G401.6 (cell line): Measurements from ENCODE around the gene HRAS.

Experiments
- FAIRE-seq: peaks from 2 replicates; lab custom pipeline; 2012; peaks lifted over from hg19 to GRCh38; lab: Jason Lieb, UNC

HRAS gene

DNA sequence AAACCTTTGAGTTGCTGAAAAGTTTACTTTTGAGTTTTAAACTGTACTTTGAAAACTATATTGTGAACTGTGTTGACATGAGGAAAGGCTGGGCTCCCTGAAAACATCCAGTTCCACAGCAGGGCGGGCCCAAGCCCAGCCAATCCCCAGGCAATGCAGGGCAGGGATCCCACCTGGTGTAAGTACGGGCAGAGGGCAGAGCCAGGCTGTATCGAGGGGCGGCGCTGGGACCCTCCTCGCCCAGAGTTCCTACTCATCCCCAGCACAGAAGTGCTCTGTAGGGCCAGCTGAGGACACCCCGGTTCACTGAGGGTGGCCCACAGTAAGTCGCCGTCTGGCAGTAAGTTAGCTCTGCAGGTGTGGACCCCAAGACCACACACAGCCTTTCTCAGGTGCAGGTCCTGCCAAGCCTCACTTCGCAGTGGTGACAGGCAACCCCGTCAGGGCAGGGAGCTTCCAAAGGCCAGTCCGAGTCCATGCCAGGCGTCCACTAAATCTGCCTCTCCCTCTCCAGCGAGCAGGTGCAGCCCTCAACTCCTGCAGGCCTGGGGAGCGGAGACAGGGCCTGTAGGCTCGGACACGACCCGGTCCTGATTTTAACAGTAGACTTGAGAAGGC is 31.7 kb upstream of the HRAS start:
- FAIRE-seq: no peak

DNA sequence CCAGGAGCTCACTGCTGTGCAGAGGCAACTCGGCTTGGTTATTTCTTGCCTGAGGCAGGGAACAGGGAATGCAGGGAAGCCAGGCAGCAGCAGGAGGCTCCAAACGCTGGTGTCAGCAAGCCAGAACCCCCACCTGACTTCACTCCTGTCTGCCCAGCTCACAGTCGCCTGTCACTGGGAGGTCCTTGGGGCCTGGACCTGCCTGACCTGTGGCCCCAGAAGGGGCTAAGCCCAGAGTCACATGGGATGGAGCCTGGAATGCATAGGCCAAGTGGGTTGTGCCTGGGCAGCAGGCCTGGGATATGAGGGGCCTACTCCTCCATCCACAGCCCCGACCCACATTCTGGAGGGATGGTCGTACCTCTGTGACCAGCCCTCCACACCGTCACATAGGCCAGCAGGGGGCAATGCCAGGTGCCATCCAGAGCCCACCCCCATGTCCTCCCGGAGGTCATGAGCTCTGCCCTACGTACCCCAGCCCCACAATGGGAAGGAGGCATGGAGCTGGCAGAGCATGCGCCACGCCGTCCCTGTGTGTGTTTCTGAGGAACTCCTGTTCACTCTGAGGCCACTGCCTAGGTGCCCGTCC is 30.6 kb upstream of the HRAS start:
- no peak for FAIRE-seq

DNA sequence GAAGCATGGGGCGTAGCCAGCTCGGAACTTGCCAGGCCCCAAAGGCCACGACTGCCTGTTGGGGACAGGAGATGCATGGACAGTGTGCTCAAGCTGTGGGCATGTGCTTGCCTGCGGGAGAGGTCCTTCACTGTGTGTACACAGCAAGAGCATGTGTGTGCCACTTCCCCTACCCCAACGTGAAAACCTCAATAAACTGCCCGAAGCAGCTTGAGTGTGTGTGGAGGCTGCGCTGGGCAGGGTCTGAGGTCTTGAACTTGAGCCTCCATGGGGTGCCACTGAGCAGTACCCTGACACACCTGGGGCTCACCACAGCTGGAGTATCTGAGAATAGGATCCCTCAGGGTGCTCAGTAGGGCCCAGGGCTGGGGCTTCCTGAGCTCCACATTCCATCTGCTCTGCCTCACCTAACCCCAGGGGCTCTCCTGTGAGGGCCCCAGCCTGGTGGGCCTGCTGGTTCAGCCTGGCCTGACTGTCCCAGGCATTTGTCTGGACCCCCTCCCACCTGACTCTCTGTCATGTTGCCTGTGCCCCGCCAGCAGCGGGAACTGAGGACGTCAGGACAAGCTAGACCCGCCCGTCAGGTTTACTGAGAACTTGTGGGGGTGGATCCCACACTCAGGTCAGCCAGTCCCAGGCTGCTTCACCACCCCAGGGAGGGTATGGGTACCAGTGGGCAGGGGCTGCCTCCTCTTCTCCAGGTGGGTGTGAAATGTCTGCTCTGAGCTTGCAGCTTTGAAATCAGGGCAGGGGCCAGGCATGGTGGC is 28.6 kb upstream of the HRAS start:
- FAIRE-seq: no peak

DNA sequence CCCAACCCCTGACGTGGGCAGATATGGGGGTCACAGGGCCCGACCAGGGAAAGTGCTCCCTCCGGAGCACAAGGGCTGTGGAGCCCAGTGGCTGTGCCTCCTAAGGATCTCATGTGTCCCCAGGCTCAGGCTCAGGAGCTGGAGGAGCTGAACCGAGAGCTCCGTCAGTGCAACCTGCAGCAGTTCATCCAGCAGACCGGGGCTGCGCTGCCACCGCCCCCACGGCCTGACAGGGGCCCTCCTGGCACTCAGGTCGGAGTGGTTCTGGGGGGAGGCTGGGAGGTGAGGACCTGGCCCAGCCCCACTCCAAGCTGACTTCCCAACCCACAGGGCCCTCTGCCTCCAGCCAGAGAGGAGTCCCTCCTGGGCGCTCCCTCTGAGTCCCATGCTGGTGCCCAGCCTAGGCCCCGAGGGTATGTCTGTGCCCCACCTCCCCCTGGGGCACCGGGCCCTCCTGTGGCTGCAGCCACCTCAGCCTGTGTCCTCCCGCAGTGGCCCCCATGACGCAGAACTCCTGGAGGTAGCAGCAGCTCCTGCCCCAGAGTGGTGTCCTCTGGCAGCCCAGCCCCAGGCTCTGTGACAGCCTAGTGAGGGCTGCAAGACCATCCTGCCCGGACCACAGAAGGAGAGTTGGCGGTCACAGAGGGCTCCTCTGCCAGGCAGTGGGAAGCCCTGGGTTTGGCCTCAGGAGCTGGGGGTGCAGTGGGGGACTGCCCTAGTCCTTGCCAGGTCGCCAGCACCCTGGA is 27.9 kb upstream of the HRAS start:
- FAIRE-seq: no peak

DNA sequence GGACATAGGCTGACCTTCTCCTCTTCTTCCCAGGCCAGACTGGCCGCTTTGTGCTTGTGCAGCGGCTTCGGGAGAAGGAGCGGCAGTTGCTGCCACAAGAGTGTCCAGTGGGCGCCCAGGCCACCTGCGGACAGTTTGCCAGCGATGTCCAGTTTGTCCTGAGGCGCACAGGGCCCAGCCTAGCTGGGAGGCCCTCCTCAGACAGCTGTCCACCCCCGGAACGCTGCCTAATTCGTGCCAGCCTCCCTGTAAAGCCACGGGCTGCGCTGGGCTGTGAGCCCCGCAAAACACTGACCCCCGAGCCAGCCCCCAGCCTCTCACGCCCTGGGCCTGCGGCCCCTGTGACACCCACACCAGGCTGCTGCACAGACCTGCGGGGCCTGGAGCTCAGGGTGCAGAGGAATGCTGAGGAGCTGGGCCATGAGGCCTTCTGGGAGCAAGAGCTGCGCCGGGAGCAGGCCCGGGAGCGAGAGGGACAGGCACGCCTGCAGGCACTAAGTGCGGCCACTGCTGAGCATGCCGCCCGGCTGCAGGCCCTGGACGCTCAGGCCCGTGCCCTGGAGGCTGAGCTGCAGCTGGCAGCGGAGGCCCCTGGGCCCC is 26.8 kb upstream of the HRAS start:
- no peak for FAIRE-seq

DNA sequence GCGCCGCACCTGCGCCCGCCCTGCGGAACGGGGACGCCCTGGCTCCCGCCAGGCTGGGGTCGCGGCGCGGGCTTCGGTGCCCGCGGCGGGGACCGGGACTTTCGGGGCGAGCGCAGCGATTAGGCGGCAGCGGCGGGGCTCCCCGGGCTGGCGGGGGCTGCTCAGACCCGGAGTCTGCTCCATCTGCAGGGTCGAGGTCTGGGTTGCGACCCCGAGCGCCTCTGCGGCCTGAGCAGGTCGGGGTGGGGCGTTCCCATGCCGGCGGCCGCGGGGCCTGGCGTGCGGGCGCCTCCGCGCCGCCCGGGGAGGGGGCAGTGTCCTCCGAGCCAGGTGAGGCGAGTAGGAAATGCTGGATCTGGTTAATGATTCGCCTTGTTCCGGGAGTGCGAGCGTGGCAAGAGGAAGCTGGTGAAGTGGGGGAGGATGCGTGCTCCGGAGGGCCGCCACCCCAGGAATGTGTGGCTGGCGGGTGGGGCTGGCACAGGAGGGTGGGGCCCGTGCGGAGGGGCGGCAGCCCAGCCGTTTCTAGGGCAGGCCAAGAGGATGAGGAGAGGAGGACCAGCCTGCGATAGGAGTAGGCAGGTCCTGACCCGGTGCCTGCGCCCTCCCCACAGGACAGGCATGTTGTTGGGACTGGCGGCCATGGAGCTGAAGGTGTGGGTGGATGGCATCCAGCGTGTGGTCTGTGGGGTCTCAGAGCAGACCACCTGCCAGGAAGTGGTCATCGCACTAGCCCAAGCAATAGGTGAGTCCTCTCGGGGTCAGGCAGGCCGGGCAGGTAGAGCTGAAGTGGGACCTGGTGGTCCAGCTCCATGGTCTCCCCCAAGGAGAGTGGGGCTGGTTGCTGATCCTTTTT is 26.0 kb upstream of the HRAS start:
- FAIRE-seq: no peak

DNA sequence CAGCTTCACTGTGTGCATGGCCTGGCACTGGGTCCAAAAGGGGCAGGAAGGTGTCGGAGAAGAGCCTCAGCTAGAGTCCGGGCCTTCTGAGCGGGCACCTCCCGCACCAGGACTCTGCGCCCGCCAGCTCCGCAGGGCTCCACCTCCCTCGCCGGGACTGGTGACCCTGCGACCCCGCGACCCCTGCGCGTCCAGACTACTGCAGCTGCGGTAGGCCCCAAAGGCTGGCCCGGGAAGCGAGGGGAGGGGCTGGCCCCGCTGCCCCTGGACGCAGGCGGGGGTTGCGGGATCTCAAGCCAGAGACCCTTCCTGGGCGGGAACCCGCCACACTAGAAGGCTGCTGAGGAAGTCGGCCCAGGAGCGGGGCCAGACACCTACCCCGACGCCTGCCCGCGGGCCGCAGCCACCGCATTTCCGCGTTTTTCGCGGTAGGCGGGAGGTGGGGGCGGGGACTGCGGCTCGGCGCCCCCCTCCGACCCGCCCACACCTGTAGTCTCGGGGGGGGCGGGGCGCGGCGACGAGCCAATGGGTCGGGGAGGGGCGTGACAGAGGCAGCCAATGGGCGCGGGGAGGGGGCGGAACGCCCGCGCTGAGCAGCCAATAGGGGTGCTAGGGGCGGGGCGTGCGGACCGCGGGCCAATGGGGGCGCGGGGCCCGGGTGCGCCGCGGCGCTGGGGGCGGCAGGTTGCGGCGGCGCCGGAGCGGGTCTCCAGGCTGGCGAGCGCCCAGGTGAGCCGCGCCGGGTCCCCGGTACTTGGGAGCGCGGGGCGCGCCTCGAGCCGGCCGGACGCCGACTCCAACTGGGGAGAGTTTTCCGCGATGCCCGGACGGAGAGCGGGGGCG is 25.1 kb upstream of the HRAS start, which contains the start of the genes LMNTD2 and RASSF7:
Gene LMNTD2, minus strand, starts transcription at position 434 of the 843 bp plus-strand sequence. Its CDS starts 22 bp downstream, at position 412.
Gene RASSF7, plus strand, starts transcription at position 666 of the 843 bp plus-strand sequence. CDS start 799 bp downstream, outside the sequence.
- no peak for FAIRE-seq

DNA sequence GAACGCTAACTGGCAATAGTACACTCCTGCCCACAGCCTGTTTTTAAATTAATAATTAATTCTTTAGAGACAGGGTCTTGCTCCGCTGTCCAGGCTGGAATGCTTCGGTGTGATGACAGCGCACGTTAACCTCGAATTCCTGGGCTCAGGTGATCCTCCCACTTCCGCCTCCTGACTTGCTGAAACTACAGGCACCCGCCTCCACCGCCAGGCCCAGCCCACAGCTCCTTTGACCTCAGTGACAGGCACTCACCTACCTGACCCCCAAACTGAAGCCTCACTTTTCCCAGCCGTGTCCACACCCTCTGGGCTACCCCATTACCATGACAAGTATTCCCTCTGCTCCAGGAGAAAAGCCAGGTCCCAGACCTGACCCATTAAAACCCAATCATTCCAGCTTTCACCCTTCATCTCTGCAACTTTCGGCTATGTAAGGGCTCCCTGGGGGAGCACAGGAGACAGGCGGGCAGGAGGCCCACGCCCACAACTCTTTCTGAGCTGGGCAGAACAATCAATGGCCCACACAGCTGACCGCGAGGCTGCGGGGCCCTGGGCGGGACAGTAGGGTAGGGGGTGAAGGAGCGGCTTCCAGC is 24.4 kb upstream of the HRAS start:
- no peak for FAIRE-seq

DNA sequence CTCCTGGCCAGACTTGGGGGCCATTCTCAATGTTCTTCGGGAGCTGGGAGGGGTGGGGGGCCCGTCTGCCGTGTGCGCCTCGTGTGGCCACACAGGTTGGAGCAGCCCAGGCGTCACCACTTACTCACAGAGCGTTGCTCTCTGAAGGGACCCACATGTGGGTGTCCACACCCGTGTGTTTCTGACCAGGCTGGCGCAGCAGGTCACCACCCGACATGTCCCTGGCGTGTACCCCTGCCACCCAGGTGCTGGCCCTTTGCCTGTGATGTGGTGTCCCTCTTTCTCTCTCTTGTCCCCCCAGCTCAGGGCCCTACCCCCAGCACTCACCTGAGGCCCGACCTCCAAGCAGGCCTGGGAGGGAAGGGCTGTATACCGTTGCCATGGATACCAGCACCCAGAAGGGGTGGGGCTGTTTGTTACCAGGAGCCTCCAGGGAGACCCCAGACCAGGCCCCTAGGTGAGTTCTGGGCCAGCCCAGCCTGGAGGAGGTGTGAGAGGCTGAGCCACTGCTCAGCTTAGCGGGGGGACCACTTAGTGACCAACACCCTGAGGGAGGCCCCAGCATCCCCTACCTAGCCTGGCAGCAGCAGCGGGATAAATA is 23.7 kb upstream of the HRAS start:
- FAIRE-seq: no peak

DNA sequence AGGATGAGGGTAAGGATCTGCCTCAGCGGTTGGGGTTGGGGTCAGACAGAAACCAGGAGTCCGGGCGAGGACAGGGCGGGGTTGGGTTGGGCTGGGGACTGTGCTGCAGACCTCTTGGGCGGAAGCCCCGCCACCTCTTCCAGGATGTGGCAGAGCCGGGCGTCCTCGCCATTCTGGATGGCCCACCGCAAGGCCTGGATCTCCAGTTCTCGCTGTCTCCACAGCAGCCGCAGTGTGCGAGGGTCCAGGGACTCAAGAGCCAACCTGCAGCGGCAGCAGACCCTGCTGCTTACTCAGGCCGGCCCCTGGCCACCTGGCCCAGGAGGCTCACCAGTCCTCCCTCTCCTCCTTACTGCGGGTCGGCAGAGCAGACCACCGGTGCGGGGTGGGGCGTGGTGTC is 23.1 kb upstream of the HRAS start:
- FAIRE-seq: no peak

DNA sequence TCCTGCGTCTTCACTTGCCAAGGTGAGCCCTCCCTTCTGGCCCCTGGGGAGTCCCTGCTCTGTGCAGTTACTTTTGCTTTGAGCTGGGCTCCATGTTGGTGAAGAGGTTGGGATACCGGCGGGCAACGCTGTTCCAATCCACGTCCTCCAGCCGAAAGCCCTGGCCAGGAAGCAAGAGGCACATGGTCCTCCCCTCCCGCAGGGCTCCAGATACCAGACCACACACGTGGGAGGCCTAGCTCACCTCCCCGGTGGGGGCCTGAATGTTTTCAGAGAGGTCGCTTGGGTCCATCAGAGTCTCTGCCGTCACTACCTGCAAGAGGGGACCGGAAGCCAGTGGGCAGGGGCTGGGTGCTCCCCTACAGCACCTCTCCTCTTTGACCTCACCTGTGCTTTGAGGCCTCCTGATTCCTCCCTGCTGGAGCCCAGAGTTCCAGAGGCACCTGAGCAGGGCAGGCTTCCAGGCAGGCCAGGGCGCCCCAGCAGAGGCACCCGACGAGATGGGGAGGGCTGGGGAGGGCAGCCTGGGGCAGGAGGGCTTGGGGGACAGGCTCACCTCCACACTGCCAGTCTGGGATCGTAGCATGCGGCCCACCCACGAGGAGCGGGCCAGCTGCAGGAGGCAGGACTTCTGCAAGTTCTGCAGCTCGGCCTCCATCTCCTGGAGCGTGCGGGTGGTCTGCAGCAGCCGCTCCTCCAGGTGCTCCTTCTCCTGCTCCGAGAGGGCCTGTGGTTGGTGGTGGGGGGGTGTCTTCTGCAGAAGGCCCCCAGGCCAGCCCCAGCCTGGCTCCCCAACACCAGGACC is 22.2 kb upstream of the HRAS start:
- no peak for FAIRE-seq

DNA sequence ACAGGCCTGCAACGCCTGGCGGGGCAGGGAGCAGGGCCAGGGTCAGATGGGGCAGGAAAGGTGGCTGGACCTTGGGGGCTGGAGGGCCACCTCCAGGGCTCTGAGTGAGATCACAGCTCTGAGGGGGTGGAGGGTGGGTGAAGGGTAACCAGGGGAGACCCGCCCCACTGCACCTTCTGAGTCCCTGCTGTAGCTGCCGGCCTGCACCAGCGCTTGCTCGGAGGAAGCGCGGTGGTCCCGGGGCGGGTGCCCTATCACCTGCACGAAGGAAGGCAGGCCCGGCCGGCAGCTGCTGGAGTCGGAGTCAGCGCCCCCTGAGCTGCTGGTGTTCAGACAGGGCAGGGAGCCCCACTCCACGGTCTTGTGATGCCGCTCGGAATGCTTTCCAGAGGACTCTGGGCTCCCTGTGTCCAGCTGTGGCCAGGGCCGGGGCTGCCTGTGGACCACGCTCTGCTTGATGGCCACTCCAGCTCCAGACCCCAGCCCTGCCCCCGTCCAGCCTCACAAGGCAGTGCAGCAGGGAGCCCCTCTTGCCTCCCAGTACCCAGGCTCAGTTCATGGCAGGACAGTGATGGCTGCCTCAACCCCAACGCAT is 21.4 kb upstream of the HRAS start:
- no peak for FAIRE-seq

DNA sequence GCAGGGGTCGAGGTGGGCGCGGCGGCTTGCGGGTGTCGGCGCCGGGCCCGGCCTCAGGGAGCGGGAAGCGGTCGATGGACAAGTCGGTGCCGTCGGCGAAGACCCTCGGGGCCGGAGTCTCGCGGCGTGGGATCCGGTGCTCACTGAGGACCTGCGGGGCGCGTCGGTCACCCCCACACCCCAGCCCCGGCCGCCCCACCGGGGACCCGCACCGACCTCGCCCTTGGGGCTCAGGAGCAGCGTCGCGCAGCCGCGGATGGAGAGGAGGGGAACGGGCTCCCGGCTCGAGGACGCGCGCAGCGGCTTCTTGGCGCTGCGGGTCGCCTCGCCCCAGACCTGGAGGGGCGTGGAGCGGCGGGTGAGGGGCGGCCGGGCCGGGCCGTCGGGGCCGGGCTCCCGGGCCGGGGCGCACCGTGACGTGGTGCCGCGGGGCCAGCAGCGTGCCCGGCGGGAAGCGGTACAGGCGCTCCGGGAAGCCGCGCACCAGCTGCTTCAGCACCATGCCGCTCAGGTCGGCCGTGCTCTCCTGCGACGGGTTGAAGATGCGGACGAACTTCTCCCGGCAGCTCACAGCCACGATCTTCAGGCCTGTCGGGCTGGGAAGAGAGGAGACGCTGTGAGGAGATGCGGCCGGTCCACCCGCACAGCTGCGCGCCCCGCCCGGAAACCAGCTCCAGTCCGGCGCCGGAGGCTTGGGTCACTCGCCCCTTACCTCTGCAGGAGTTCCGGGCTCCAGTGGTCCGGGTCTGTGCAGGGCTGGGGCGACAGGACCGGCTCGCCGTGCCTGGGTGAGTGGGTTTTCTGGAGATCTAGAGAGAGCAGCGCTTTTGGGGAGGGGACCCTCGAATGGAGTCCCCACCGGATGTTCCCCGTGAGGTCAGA is 20.6 kb upstream of the HRAS start:
- no peak for FAIRE-seq

DNA sequence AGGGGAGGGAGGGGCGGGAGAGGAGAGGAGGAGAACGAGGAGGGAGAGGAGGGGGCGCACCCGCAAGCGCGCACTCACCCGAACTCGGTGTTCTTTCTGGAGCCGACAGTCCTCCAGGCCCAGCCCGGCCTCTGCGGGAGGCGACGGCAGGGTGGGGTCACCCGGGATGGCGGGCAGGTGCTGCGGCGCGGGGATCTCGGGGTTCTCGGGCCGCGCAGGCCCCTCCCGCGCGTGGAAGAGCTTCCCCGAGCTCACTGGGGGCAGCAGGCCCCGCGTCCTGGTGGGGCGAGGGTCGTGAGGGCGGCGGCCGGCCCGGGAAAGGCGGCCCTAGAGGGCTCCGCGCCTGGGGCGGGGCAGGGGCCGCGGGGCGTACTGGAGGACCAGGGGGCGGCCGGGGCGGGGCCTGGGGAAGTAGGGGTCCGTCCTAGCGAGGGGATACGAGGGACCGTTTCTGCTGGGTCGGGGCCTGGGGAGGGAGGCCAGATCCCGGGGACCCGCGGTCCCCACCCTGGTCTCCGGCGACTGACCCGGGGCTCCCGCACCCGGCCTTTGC is 19.9 kb upstream of the HRAS start:
- no peak for FAIRE-seq

DNA sequence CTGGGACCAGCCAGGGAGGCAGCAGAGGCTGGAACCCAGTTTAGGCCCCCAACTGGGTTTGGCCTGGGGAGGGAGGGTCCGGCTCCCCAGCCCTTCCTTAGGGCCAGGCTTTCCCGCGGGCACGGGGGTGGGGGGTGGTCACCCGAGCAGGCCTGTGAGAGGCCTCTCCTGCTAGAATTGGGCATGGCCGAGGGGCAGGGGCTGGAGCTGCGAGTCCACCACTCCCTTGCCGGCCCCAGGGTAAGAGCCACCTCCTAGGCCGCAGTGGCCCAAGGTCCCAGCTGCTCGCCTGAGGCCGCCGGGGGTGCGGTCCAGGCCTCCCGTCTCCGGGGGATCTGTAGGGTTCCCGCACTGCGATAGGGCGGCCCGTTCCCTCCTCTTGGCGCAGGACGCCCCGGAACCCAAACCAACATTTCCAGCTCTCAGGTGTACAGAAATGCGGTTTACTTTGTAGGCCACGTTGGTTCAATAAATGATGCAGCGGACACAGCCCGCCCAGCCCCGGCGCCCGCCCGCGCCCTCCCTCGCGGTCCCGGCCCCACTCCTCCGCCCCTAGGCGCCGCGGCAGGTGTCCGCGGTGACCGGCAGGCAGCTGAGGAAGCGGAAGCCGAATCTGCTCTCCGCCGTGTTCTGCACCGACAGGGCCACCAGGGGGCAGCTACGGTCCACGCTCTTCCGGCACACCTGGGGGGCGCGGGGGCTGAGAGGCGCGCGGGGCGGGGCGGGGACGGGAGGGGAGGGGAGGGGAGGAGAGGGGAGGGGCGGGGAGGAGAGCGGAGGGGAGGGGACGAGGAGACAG is 19.3 kb upstream of the HRAS start:
- FAIRE-seq: no peak

DNA sequence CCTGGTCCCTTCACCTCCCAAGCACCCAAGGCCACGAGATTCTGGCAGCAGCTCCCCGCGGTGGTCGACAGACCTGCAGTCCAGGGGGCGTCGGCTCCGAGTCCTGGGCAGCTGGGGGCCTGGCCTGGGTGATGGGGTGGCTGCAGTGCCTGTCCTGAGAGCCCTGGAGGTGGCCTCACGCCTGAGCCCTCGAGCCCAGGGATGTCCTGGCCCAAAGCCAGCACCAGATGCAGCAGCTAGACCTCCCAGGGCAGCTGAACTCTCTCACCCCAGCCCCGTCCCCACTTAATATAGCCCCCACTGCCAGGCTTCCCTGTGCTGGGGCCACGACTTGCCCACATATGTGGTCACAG is 18.6 kb upstream of the HRAS start:
- FAIRE-seq: no peak
